Inferior parietal cortex (tissue), 1 donor: ENCODE data around the gene GJC1.
"Not testable (repeated sequence)": the region's sequence is repeated elsewhere in the genome, so short reads cannot be mapped to it uniquely, and the experiment has no call there.

Source experiments
- DNase-seq: peaks from one replicate; pipeline ENCODE4 v3.0.0-alpha.2; 2016; ENCODE audit errors: extremely low spot score

The GJC1 gene

DNA sequence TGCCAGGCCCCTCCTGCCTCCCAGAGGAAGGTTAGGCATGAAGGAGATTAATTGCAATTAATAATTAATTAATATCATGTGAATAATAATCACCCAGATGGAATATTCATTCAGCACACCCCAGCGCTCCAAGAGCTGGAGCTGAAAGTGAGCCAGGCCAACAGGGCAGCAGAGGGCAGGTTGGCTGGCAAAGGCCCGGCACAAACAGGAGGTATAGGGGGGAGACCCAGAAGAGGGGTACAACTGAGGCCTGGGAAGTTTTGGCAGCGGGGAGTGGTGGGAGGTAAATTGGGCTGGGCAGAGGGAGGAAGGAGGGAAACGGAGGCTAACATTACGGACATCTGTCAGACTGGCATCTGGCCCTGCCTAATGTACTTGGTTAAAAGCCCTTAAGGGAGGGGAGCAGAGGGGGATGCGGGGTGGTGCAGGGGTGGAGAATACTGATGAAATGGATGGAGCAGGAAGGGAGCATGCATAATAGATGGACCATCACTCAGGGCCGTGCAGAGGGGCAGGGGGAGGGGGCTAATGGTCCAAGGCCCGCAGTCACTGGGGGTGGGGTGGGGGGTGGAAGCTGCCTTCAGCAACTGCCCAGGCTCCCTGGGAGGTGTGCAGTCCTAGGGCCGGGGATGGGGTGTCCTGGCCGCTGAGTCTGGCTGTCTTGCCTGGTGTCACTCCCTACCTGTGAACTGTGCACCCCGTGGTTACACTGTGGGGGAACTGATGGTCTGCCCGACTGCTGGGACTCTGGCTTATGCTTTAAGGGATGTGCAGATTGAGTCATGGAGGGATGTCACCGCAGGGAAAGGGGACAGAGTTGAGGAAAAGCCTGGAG is 69.4 kb downstream of the GJC1 start:
- DNase-seq: no peak

- no peak for DNase-seq
Measured at GRCh38 chr17:44759916-44760243, 70.2 kb downstream of the GJC1 start.

- no peak for DNase-seq
Measured at GRCh38 chr17:44759086-44759915, 70.8 kb downstream of the GJC1 start.

DNA sequence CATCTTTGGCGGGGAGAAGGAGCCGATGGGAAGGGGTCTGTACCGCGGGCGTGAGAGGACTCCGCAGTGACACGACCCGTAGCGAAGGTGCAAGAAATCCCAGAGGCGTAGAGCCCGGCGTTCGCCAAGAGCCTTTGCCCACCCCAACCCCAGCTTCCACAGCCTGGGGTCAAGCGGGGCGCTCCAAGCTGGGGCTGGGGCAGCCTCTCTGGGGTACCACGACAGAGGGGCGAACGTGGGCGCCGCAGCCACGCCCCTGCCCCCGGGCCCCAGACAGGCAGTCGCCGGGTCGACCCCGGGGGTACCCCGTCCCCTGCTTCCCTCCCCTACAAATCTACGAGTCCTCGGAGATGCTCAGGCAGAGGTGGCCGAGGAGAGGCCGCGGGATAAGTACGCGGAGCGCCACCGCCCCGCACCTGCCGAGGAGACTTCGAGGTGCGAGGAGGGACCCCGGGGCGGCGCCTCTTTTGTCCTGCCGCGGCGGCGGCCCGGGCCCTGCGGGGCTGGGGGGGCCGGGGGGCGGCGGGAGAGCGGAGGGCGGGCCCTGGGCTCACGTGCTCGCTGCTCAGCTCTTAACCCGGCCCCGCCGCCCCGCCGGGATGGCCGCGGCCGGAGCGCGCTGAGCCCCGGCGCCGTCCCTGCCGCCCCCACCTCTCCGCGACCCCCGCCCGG is 71.5 kb downstream of the GJC1 start, which contains the start of gene ADAM11:
Gene ADAM11, plus strand, starts transcription at position 575 of the 672 bp plus-strand sequence. CDS start 212 bp downstream, outside the sequence.
- DNase-seq: no peak

GRCh38 chr17:44757918-44758413 is 72.1 kb downstream of the GJC1 start:
- no peak for DNase-seq

DNA sequence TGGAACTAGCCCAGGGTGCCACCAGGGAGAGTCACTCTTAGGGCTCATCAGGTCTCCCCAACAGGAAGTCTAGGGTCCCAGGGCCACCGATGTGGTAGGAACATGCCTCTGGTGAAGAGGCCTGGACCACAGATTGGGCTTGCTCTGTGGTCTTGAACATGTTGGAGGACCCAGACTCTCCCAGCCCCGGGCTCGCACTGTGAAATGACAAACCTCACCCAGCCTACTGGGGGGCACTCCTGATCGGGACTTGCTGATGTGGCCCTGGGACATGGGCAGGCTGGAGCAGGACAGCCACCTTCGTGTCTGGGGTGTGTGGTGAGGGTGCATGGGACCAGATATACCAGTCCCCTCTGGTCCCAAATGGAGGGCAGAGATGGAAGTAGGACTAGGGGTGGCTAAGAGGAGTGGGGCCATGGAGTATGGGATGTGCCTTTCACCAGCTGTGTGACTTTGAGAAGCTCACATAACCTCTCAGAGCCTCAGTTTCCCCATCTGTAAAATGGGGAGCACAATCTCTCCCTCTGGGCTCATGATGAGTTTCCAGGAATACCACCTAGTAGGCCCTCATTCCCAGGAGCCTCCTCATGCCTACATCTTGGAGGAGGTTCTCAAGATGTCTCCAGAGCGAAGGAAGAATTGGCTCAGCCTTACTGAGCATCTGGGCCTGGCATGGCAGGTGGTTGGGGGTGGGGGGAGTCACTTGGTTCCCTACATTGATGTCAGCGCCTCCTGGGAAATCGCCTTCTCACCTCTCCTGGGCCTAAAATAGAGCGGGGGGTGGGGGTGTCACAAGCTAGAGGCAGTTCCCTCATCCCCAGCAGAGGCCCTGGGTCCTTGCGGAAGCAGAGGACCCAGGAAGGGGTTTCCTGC is 72.8 kb downstream of the GJC1 start:
- DNase-seq: no peak

- not testable (repeated sequence) for DNase-seq
Measured at GRCh38 chr17:44755180-44755579, 74.9 kb downstream of the GJC1 start.

DNA sequence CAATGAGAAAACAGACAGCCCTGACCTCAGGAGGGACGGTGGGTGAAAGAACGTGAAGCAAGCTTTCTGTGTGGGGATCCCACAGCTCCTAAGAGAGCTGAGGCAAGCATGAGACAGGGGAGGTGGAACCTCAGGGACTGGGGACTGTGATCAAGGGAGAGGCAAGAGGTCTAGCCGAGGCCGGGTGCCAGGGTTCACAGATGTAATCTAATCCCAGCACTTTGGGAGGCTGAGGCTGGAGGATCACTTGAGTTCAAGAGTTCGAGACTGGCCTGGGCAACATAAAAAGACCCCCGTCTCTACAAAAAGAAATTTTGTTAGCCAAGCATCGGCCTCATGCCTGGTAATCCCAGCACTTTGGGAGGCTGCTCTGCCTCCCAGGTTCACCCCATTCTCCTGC is 75.8 kb downstream of the GJC1 start:
- no peak for DNase-seq

DNA sequence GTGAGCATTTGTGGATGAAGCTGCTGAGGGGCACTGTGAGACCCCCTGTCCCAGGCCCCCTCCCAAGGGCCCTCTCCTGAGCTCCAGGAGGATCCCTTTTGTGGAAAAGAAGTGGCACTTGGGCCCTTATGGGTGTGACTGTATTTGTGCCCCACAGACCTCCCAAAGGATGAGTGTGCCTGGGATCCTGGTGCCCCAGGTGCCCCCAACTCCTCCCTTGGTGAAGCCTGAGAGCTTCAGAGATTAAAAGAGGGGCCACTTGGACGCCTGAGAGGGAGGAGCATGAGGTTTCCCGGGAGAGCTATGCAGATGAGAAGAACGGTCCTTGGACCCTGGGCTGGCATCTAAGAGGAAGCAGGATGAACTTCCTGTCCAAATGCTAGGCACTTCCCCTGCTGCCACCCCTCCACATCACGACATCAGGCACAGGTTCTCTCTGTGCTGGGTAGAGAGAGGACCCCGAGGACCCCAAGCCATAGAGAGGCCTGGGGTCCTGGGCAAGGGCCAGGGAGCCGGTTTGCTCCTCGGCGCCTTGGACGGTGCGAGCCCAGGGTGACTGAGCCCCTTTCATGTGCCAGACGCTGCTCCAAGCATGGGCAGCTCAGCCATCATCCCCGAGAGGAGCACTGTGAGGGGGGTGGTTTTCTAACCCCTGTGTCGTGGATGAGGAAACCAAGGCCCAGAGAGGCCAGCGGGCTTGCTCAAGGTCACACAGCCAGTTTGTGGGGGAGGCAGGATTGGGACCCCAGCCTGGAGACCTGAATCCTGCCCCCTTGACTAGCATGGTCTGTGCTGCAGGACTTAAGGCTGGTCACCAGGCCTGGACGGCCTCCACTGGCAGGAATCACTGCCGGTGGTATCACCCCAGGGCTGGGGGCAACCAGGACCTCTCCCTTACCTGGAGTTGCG is 76.9 kb downstream of the GJC1 start:
- no peak for DNase-seq

GRCh38 chr17:44751806-44752205 is 78.3 kb downstream of the GJC1 start:
- DNase-seq: no peak

DNA sequence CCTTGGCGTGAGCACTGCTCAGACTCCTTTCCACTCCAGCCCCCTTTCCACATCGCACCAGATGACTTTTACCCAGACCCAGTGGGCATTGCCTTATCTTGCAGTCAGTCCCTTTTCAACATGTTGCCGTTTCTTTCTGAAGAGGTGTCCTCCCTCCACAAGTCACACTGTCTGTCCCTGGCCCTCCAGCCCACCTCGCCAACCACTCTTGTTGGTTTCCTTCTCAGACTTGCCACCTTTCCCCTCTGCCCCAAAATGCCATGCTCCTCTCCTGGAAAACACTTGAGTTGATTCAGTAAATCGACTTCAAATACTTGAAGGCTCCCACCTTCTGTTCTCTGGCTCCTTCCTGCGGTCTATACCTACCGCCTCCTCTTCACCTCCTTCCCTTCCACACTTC is 78.8 kb downstream of the GJC1 start:
- DNase-seq: no peak

DNA sequence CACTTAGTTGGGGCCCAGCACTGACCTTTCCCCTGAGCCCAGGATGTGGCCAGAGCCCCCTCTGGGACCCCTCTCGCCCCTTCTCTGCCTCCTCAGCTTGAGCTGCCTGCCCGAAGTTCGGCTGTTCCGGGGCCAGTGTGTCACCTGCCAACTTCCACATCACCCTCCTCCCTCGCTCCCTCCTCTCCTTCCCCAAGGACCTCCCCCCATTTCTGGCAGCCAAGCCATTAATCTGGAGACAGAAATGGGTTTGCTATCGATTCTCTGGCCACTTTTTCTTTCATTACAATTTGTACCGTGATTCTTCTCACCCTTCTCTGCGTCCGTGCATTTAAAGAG is 80.1 kb downstream of the GJC1 start:
- DNase-seq: no peak

- no peak for DNase-seq
Measured at GRCh38 chr17:44749076-44749979, 80.8 kb downstream of the GJC1 start.
